ENCODE measurements around the gene IL5.
"Not testable (repeated sequence)": the region's sequence is repeated elsewhere in the genome, so short reads cannot be mapped to it uniquely, and the experiment has no call there.

The IL5 gene

GRCh38 chr5:132543472-132544201 lies at the start of gene IL5:
Gene IL5 (minus strand): TSS chr5:132543522. CDS start chr5:132543478, 44 bp downstream.
- DNase-seq = no peak

- DNase-seq = no peak
These were observed 49.2 kb upstream of the IL5 start for GRCh38 chr5:132592521-132592920.

DNA sequence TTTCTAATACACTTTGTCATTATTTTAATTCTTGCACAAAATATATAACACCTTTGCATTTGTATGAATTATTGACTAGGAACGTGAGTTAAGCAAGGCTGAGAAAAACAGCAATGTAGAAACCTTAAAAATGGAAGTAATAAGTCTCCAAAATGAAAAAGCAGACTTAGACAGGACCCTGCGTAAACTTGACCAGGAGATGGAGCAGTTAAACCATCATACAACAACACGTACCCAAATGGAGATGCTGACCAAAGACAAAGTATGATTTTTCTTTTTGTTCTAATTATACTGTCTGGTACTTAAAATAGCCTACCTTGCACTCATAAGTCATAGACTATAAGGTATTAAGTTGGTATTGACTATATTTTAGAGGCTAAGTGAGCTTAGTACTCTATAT lies 47.8 kb upstream of the IL5 start:
- DNase-seq = no peak

DNA sequence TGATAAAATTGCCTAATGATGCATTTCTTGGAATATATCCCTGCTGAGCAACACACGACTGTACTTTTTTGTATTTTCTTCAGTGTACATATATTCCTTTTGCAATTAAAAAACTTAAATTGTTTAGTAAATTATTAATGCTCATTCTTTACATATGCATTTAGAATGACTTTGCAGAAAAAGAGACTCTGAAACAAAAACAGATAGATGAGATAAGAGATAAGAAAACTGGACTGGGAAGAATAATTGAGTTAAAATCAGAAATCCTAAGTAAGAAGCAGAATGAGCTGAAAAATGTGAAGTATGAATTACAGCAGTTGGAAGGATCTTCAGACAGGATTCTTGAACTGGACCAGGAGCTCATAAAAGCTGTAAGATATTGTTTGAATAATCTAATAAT lies 46.1 kb upstream of the IL5 start:
- DNase-seq = no peak

- DNase-seq = no peak
These were observed 42.7 kb upstream of the IL5 start for GRCh38 chr5:132586063-132586462.

GRCh38 chr5:132584560-132584959 lies 41.2 kb upstream of the IL5 start:
- DNase-seq = not testable (repeated sequence)

DNA sequence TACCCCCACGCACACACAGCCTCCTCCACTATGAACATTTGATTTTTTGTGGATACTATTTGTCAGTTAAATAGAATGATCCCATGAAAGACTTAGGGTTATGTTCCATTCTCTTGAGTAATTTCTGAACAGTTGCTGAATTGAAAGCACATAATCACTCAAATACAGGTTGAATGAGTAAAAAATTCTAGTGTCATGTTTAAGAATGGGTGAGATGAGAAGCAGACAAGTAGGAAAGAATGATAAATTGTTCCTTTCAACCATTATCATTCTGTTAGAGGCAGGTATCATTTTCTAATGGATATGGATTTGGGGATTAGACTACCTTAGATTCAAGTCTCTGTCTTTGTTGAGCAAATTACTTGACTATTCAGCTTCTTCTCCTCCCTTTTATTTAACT lies 32.8 kb upstream of the IL5 start:
- no peak for DNase-seq

DNA sequence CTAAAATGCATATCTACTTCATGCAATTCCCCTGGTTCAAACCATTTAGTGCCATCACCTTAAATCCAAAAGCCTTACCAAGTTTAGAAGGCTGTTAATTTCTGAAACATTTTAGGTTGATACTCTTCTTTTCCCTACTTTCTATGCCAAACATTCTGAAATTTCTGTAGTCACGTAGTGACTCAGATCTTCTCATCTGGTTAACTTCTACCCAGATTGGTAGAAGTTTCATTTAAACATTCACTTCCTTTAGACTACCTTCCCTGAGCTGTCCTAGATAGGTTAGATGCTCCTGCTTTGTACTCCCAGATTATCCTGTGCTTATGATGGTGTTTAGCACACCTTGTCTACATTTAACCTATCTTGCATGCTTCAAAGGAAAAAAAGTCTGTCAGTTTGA lies 23.3 kb upstream of the IL5 start:
- DNase-seq = no peak

DNA sequence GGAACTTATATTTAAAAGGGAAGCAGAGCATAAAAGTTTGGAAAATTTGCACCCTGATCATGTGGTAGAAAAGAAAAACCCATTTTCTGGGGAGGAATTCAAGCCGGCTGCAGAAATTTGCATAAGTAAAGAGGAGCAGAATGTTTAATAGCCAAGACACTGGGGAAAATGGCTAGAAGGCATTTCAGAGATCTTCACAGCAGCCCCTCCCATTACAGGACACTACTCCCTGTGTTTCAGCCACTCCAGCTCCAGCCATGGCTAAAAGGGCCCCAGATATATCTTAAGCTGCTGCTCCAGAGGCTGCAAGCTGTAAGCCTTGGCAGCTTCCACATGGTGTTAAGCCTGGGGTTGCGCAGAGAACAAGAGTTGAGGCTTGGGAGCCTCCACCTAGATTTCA lies 21.2 kb upstream of the IL5 start:
- DNase-seq = not testable (repeated sequence)

GRCh38 chr5:132561601-132562000 lies 18.3 kb upstream of the IL5 start:
- no peak for DNase-seq

GRCh38 chr5:132559383-132560060 lies 16.2 kb upstream of the IL5 start:
- DNase-seq = no peak

DNA sequence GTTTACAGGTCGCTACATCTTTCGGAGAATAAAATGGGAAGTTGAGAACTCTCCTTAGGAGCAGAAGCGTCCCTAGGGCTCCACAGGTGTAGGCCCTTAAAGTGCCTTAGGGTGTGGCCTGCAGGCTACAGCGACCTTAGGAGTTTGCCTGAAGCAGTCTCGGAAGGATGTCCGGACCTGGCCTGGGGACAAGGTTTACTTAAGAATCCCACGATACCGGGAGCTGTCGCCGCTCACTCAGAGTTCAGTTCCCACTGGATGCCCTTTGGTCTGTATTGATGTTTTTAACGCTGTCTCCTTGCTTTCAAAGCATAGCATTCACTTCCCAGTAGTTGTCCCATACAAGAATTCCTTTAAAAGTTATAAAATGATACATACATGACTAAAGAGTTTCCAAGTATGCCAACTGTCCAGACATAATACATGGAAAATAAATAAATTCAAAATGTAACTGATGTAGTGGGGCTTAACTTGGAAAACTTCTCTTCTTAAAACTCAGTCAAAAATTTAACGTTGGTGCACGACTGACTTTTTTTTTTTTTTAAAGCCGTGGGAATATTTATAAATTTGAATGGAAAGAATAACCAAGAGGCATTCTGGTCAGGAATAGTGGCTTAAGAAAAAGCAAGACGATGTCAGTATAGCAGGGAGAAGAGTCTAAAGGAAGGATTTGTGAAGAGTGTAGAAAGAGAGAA lies 14.3 kb upstream of the IL5 start:
- peak; percentile 9 to 17 for DNase-seq

- DNase-seq = peak; percentile 68 to 80
These were observed 13.6 kb upstream of the IL5 start, which contains the start of gene RAD50 for GRCh38 chr5:132556763-132557477. Gene RAD50 (plus strand): TSS chr5:132556977. CDS start chr5:132557325, 348 bp downstream.

DNA sequence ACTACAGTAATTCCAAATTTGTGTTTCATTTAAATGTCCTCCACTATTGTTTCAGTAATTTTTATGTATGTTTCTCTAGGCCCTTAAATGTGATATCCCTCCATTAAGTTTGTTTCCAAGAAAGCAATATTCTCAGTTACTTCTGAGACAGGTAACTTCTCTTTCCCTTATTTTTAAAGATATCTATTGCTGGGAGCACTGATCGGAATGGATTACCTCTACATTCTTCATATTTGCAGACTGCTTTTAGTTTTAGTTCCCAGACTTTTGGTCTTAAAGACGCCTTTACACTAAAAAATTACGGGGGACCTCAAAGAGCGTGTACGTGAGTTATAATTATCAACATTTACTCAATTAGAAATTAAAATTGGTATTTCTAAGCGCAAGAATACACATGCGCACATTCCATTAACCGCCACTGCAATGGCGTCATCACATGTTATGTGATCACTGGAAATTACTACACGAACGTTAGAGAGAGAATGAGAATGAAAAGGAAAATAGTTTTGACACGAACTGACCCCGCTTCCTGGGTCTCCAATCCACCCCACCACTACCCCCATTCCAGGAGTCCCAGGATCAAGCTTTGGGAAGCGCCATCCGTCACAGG lies 12.9 kb upstream of the IL5 start:
- no peak for DNase-seq

- DNase-seq = no peak
These were observed 6.3 kb upstream of the IL5 start for GRCh38 chr5:132549576-132549975.

- DNase-seq = not testable (repeated sequence)
These were observed 5.5 kb upstream of the IL5 start for GRCh38 chr5:132548834-132549233.

GRCh38 chr5:132547269-132547668 lies 3.9 kb upstream of the IL5 start:
- DNase-seq = no peak

DNA sequence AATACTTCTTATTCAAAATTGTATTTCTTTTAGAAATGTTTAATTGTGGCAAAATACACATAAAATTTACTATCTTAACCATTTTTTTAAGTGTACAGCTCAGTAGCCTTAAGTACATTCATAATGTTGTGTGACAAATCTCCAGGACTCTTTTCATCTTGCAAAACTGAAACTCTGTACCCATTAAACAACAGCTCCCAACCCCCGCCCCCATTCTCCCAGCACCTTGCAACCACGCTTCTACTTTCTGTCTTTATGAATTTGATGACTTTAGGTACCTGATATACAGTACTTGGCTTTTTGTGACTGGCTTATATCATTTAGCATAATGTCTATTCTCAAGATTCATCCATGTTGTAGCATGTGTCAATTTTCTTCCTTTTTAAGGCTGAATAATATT lies 2.8 kb upstream of the IL5 start:
- no peak for DNase-seq

GRCh38 chr5:132540764-132541163 lies 2.6 kb downstream of the IL5 start:
- DNase-seq = no peak

GRCh38 chr5:132540149-132540548 lies 3.2 kb downstream of the IL5 start:
- DNase-seq = no peak

DNA sequence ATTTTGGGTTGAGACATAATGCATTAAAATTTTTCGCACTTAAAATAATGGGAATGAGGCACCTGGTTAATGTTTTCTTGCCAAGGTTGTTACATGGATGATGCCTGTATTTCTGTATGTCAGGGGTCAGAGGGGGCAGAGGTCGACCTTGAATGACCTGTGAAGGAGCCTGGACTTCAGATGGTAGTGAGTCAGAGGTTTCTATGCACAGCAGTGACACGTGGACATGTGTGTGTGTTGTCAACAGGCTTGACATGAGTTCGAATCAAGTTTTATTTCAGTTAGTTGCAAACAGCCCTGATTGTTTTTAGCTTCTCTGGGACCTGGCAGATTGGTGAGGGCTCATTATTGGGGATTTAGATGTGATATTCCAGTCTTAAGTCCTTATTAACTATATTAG lies 3.6 kb downstream of the IL5 start:
- no peak for DNase-seq

GRCh38 chr5:132530946-132531345 lies 12.4 kb downstream of the IL5 start:
- no peak for DNase-seq
